SK-N-SH treated with all-trans-retinoic acid at 6 μM for 48 hours (cell line): ENCODE measurements around the gene LIPN.

Experiments used
- ARNTL ChIP-seq: fragments of 450-650 bp; formaldehyde crosslinking; IDR thresholded peaks from 2 replicates; pipeline ENCODE4 v1.5.0; 2020; ENCODE audit warnings: low read depth, mild to moderate bottlenecking, moderate library complexity, borderline replicate concordance
- RARB ChIP-seq: fragments of 250-450 bp; sonication (Bioruptor Pico); IDR thresholded peaks from 2 replicates; pipeline ENCODE4 v1.8.0; 2021; ENCODE audit warnings: mild to moderate bottlenecking, moderate library complexity
- SNAI2 ChIP-seq: fragments of 250-450 bp; sonication (Bioruptor Pico); IDR thresholded peaks from 2 replicates; pipeline ENCODE4 v1.5.0; 2020; ENCODE audit warnings: mild to moderate bottlenecking, moderate library complexity
- TOX ChIP-seq: fragments of 250-450 bp; sonication (Bioruptor Pico); IDR thresholded peaks from 2 replicates; pipeline ENCODE4 v1.8.0; 2021; ENCODE audit warnings: mild to moderate bottlenecking, moderate library complexity, borderline replicate concordance
- ZFP30 ChIP-seq: fragments of 450-650 bp; formaldehyde crosslinking; IDR thresholded peaks from 2 replicates; pipeline ENCODE4 v1.5.0; 2022; ENCODE audit warnings: mild to moderate bottlenecking, moderate library complexity
- TF ChIP-seq, protein P1 (sequence below): fragments of 250-450 bp; sonication (Bioruptor Pico); IDR thresholded peaks from 2 replicates; pipeline ENCODE4 v1.8.0; 2020; ENCODE audit warnings: mild to moderate bottlenecking, moderate library complexity, borderline replicate concordance
- TF ChIP-seq, protein P2 (sequence below): fragments of 250-450 bp; sonication (Bioruptor Pico); IDR thresholded peaks from 2 replicates; pipeline ENCODE4 v1.8.0; 2021; ENCODE audit warnings: low read depth, mild to moderate bottlenecking, moderate library complexity, borderline replicate concordance
- TF ChIP-seq, protein P3 (sequence below): fragments of 250-450 bp; sonication (Bioruptor Pico); IDR thresholded peaks from 2 replicates; pipeline ENCODE4 v1.5.0; 2020; ENCODE audit warnings: mild to moderate bottlenecking, moderate library complexity

DNA sequence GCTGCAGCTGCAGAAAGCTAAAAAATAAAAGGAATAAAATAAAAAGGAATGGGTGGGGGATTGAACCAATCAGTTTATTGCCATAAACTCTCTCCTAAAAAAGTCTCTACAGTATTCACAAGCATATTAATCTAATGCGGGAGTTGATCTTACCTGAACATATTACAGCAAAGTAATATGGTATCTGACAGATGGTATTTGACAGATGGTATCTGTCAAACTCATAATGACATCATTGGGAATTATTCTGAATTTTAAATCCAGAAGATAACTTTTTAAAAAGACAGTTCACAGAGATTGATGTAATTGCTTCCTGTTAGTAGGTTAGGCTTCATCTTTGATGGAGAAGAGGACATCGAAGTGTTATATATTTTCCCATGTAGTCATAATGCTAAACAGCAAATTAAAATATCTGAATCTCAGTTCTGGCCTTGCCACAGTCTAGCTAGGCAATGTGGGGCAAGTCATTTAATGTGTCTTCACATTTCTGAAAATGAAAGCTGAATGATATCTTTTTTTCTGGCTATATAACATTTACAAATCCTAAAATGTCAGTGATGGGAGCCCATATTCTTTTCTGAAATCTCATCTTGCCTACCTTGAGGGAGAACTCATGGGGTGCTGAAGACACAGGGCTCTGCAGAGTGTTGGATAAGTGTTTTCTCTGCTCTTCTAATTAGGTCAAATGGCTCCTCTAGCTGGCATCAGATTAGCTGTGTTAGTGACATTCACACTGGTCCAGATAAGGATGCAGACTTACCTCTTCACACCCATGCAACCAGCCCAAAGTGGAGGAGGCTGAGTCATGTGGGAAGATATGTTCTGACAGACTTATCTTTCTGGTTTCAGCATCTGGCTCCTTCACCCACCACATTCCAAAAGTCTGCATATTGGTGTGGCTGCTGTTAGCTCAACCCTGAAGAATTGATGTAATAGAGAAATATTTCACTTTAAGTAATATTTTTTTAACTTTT, 40.6 kb downstream of the LIPN start:
- no peak for TF ChIP-seq TOX (CRISPR knock-in tag)
- TF ChIP-seq, protein P1, sequence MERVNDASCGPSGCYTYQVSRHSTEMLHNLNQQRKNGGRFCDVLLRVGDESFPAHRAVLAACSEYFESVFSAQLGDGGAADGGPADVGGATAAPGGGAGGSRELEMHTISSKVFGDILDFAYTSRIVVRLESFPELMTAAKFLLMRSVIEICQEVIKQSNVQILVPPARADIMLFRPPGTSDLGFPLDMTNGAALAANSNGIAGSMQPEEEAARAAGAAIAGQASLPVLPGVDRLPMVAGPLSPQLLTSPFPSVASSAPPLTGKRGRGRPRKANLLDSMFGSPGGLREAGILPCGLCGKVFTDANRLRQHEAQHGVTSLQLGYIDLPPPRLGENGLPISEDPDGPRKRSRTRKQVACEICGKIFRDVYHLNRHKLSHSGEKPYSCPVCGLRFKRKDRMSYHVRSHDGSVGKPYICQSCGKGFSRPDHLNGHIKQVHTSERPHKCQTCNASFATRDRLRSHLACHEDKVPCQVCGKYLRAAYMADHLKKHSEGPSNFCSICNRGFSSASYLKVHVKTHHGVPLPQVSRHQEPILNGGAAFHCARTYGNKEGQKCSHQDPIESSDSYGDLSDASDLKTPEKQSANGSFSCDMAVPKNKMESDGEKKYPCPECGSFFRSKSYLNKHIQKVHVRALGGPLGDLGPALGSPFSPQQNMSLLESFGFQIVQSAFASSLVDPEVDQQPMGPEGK: no peak
- no peak for TF ChIP-seq ARNTL (CRISPR knock-in tag)
- TF ChIP-seq RARB (CRISPR knock-in tag): no peak
- TF ChIP-seq SNAI2 (CRISPR knock-in tag): no peak
- TF ChIP-seq, protein P2, sequence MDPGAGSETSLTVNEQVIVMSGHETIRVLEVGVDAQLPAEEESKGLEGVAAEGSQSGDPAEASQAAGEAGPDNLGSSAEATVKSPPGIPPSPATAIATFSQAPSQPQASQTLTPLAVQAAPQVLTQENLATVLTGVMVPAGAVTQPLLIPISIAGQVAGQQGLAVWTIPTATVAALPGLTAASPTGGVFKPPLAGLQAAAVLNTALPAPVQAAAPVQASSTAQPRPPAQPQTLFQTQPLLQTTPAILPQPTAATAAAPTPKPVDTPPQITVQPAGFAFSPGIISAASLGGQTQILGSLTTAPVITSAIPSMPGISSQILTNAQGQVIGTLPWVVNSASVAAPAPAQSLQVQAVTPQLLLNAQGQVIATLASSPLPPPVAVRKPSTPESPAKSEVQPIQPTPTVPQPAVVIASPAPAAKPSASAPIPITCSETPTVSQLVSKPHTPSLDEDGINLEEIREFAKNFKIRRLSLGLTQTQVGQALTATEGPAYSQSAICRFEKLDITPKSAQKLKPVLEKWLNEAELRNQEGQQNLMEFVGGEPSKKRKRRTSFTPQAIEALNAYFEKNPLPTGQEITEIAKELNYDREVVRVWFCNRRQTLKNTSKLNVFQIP (CRISPR knock-in tag): no peak
- TF ChIP-seq ZFP30: no peak
- TF ChIP-seq, protein P3, sequence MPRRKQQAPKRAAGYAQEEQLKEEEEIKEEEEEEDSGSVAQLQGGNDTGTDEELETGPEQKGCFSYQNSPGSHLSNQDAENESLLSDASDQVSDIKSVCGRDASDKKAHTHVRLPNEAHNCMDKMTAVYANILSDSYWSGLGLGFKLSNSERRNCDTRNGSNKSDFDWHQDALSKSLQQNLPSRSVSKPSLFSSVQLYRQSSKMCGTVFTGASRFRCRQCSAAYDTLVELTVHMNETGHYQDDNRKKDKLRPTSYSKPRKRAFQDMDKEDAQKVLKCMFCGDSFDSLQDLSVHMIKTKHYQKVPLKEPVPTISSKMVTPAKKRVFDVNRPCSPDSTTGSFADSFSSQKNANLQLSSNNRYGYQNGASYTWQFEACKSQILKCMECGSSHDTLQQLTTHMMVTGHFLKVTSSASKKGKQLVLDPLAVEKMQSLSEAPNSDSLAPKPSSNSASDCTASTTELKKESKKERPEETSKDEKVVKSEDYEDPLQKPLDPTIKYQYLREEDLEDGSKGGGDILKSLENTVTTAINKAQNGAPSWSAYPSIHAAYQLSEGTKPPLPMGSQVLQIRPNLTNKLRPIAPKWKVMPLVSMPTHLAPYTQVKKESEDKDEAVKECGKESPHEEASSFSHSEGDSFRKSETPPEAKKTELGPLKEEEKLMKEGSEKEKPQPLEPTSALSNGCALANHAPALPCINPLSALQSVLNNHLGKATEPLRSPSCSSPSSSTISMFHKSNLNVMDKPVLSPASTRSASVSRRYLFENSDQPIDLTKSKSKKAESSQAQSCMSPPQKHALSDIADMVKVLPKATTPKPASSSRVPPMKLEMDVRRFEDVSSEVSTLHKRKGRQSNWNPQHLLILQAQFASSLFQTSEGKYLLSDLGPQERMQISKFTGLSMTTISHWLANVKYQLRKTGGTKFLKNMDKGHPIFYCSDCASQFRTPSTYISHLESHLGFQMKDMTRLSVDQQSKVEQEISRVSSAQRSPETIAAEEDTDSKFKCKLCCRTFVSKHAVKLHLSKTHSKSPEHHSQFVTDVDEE (CRISPR knock-in tag): no peak
